ENCODE data around the gene MAP3K8. TPM values are rescaled to one million over a fixed set of nuclear protein-coding genes. Genes with fewer than 3 reads are reported as not detected.
A peak's percentile ranks its signal among the peaks of the same experiment; 100 is the strongest.

MAP3K8 gene
- total RNA-seq (2021; fragmentation: NEBNext Ultra II Directional; extraction: Animal tissue kit (Norgen Biotek cat#: 25700)) (5.4 and 5.6 TPM in 2 replicates), polyA plus RNA-seq (2011; rRNA removed) (2.7 and 6.0 TPM in 2 replicates), polyA minus RNA-seq (2011; rRNA and poly(A)+ RNA removed) (4.2 and 6.7 TPM in 2 replicates)
- polyA plus RNA-seq (2011; cell fraction: cytosol; rRNA removed), result 5.5 TPM
- 4.3 TPM for polyA plus RNA-seq (2011; cell fraction: nucleus; rRNA removed)
- 5.3 to 9.0 TPM (median 5.5 TPM) in 4 replicates for polyA plus RNA-seq (2012, experiment 1 of 2)
- polyA plus RNA-seq (2012, experiment 2 of 2), result 2.3 TPM
- 3.6 TPM for polyA plus RNA-seq (2013, experiment 1 of 2)
- polyA plus RNA-seq (2013, experiment 2 of 2), result 3.7 TPM
- polyA minus RNA-seq (2011; cell fraction: cytosol; rRNA and poly(A)+ RNA removed), result 1.7 TPM
- polyA minus RNA-seq (2011; cell fraction: nucleus; rRNA and poly(A)+ RNA removed), result 5.6 TPM
- long read RNA-seq, experiment 1, partial matches to known transcripts, result 0 of 3 reads
- long read RNA-seq, experiment 1, other reads (novel, unspliced or antisense), result 1 of 3 reads
- long read RNA-seq, experiment 2, partial matches to known transcripts, result 0 of 1 reads
- long read RNA-seq, experiment 2, other reads (novel, unspliced or antisense), result 1 of 1 reads

DNA sequence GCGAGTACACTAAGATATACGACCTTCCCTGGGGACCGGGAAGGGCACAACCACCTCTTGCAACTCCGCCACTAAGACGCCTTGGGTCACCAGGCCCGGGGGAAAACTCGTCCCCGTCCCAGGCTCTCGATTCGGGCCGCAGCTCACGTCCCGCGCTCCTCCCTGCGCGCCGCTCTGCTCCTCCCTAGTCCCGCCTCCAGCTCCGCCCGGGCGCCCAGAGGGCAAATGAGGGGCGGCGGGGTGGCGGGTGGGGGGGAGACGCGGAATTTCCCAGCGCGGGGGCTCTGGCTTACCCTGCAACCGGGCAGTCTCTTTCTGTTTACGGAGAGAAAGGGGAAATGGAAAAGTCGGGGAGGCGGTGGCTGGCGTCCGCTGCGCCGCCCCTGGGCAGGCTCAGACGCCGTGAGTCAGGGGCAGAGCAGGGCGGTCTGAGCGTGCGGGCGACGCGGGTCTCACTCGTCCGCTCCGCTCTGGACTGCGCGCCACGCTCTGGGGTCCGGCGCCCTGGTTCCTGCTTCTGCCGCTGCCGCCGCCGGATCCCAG, at the start of gene MAP3K8:
MAP3K8 (plus strand) TSS at position 455 of the 543 bp plus-strand sequence. CDS start 4,755 bp downstream, outside the sequence.
- peaks cover 2 to 4% of the 10 kb centered on the region in 2 experiments for H4K20me1 ChIP-seq (replicated peaks in 1 of 2; ENCODE audit: control insufficient read depth in 1 of 2, insufficient read depth in 2 of 2, low read length in 2 of 2)
- H3K79me2 ChIP-seq (ENCODE audit: control insufficient read depth in 1 of 2, insufficient read depth in 2 of 2, low read length in 2 of 2), result peaks cover 0 to 20% of the 10 kb centered on the region in 2 experiments; a peak in 2 of 4 replicates
- H3K23ac ChIP-seq (ENCODE audit: insufficient read length), result no peak within 1 kb of the TSS
- H2BK15ac ChIP-seq (ENCODE audit: low read length), result no peak within 1 kb of the TSS
- no peaks in the 10 kb centered on the region for H3K9me3 ChIP-seq (ENCODE audit: insufficient read depth in 2 of 2, low read depth in 1 of 2, low read length in 1 of 2)
- H3K18ac ChIP-seq (ENCODE audit: extremely low read depth, low read length), result peak within 1 kb of the TSS; percentile 36; the same call in 1 of the 2 replicates
- no peaks in the 10 kb centered on the region for H3K79me1 ChIP-seq (ENCODE audit: low read depth, low read length)
- H3K9ac ChIP-seq (replicated peaks in 1 of 4; ENCODE audit: extremely low read depth in 1 of 4, low read depth in 3 of 4, low read length in 3 of 4), result peak within 1 kb of the TSS; percentile 61 to 84 (median 68)
- H4K8ac ChIP-seq (ENCODE audit: extremely low read depth, insufficient read depth, low read length), result peak within 1 kb of the TSS; percentile 88
- no peak within 1 kb of the TSS for H2AK5ac ChIP-seq (ENCODE audit: low read depth, low read length)
- ChIA-PET POLR2A (ENCODE audit: partially characterized antibody) (interaction anchor here (0.6 to 1.9 kb wide), 13 partner anchors 9 to 120 kb away, joined by 3 to 8 read pairs (median 3); no protein-coding TSS in a partner anchor), CTCF (ENCODE audit: partially characterized antibody) (interaction anchor here (0.9 to 1.8 kb wide), 5 partner anchors 11 to 99 kb away, joined by 3 to 4 read pairs (median 3); no protein-coding TSS in a partner anchor)
- no peaks in the 10 kb centered on the region; a peak in 1 of 8 replicates for H3K36me3 ChIP-seq (ENCODE audit: control insufficient read depth in 2 of 4, insufficient read depth in 4 of 4, low read length in 3 of 4)
- H2BK5ac ChIP-seq (ENCODE audit: low read depth, low read length), result peak within 1 kb of the TSS; percentile 62; the same call in 1 of the 2 replicates
- no peak within 1 kb of the TSS for H3K4ac ChIP-seq (replicated peaks; ENCODE audit: insufficient read length, low read depth, low read length)
- WGBS, 2 experiments (ENCODE audit: extremely low coverage in 1 of 2, insufficient coverage in 1 of 2, insufficient read length in 1 of 2, insufficient replicate concordance in 2 of 2, low coverage in 1 of 2, low lambda C conversion rate in 2 of 2, missing lambda C conversion rate in 1 of 2), result 2% methylated on average over 24 of the region's 56 CpGs; no CpG with 5 or more reads in 1 of the 2 experiments
- peak within 1 kb of the TSS; percentile 70 to 91 (median 82) for H3K4me3 ChIP-seq (ENCODE audit: extremely low read depth in 1 of 4, insufficient read depth in 2 of 4, low read depth in 3 of 4, low read length in 4 of 4)
- no peak within 1 kb of the TSS for H2BK120ac ChIP-seq (replicated peaks; ENCODE audit: low read depth, low read length)
- H2BK12ac ChIP-seq (ENCODE audit: low read depth, low read length), result no peak within 1 kb of the TSS
- H2AFZ ChIP-seq (ENCODE audit: low read length), result peak within 1 kb of the TSS; percentile 73
- peaks cover 0 to 10% (median 4%) of the 10 kb centered on the region in 4 experiments; a peak in 5 of 7 replicates for H3K27me3 ChIP-seq (replicated peaks in 1 of 4; ENCODE audit: control insufficient read depth in 3 of 4, extremely low read depth in 1 of 4, insufficient read depth in 3 of 4, low read length in 3 of 4)
- peak within 1 kb of the TSS; percentile 34; the same call in 1 of the 2 replicates for H3K27ac ChIP-seq (ENCODE audit: low read depth, low read length)
- H4K5ac ChIP-seq (ENCODE audit: insufficient read length, low read depth, low read length), result peak within 1 kb of the TSS; percentile 57
- FAIRE-seq (no peak), DNase-seq (ENCODE audit: low read depth in 1 of 2, low spot score in 2 of 2) (peak; percentile 56 to 88)
- H3K4me1 ChIP-seq (replicated peaks in 1 of 4; ENCODE audit: control insufficient read depth in 3 of 4, insufficient read depth in 4 of 4, low read length in 3 of 4), result peaks cover 12 to 25% (median 13%) of the 10 kb centered on the region in 4 experiments; a peak in 6 of 7 replicates
- no peak within 1 kb of the TSS for H2BK20ac ChIP-seq (ENCODE audit: low read length)
- H4K91ac ChIP-seq (replicated peaks; ENCODE audit: insufficient read length, low read length), result peak within 1 kb of the TSS; percentile 22
- peak within 1 kb of the TSS; percentile 74 for H3K56ac ChIP-seq (replicated peaks; ENCODE audit: insufficient read length, low read depth, low read length)
- H3K4me2 ChIP-seq (ENCODE audit: insufficient read depth in 1 of 2, low read depth in 2 of 2, low read length in 2 of 2), result peak within 1 kb of the TSS; percentile 81 to 97
- H3K14ac ChIP-seq (ENCODE audit: insufficient read length), result no peak within 1 kb of the TSS
- peaks cover 20% of the 10 kb centered on the region; the same call in 1 of the 2 replicates for H3K23me2 ChIP-seq (ENCODE audit: low read depth, low read length)
- TF ChIP-seq SIX5 (IDR thresholded peaks at IDR 0.05; ENCODE audit: low read depth, low read length), result no peak
- no peak for TF ChIP-seq EZH2 (IDR thresholded peaks at IDR 0.05; ENCODE audit: low read depth, low read length, severe bottlenecking)
- TF ChIP-seq KDM5A (IDR thresholded peaks at IDR 0.05; ENCODE audit: low read length), result no peak
- no peak for TF ChIP-seq SAP30 (IDR thresholded peaks at IDR 0.05; ENCODE audit: insufficient read depth, insufficient replicate concordance, low read length)
- TF ChIP-seq TEAD4 (IDR thresholded peaks at IDR 0.05; ENCODE audit: low read depth, low read length), result no peak; the same call in 1 of the 2 replicates
- no peak for TF ChIP-seq EGR1 (IDR thresholded peaks at IDR 0.05; ENCODE audit: borderline replicate concordance, low read depth, low read length)
- no peak for TF ChIP-seq CTBP2 (IDR thresholded peaks at IDR 0.05; ENCODE audit: borderline replicate concordance, insufficient read depth, insufficient read length, low read length)
- TF ChIP-seq GTF2F1 (IDR thresholded peaks at IDR 0.05; ENCODE audit: borderline replicate concordance, low read depth, low read length), result no peak
- TF ChIP-seq KDM4A (IDR thresholded peaks at IDR 0.05; ENCODE audit: low read depth, low read length, severe bottlenecking), result peak; percentile 95

All from H1 (cell line).